Smooth muscle cell (in vitro differentiated cells): ENCODE data around the gene PDSS2. TPM values are rescaled to one million over a fixed set of nuclear protein-coding genes. Genes with fewer than 3 reads are reported as not detected.
"Not testable (repeated sequence)": the region's sequence is repeated elsewhere in the genome, so short reads cannot be mapped to it uniquely, and the experiment has no call there.

Experiments
- DNase-seq: peaks from one replicate; lab custom pipeline; 2025; ENCODE audit not compliant: unreplicated experiment; lab: John Stamatoyannopoulos, UW
- H2AFZ ChIP-seq: fragments of 200-600 bp; sonication (generic); 2 replicates; pipeline ENCODE4 v1.6.0; 2016; ENCODE audit warnings: antibody characterized with exemption, low read depth, mild to moderate bottlenecking
- H3F3A ChIP-seq: fragments of 200-600 bp; sonication (generic); 2 replicates; pipeline ENCODE4 v1.6.0; 2017; ENCODE audit warnings: antibody characterized with exemption, low read depth
- H3K27ac ChIP-seq: fragments of 200-600 bp; sonication (generic); 2 replicates; pipeline ENCODE4 v1.5.1; 2016; ENCODE audit warnings: low read depth, mild to moderate bottlenecking
- H3K27me3 ChIP-seq: fragments of 200-600 bp; sonication (generic); 2 replicates; pipeline ENCODE4 v1.6.1; 2016; ENCODE audit warnings: low read depth, mild to moderate bottlenecking
- H3K36me3 ChIP-seq: fragments of 200-600 bp; sonication (generic); 2 replicates; pipeline ENCODE4 v1.5.1; 2016; ENCODE audit warnings: low read depth
- H3K4me1 ChIP-seq: fragments of 200-600 bp; sonication (generic); 2 replicates; pipeline ENCODE4 v1.5.1; 2016; ENCODE audit warnings: low read depth
- H3K4me2 ChIP-seq: fragments of 200-600 bp; sonication (generic); 2 replicates; pipeline ENCODE4 v1.6.0; 2016; ENCODE audit warnings: mild to moderate bottlenecking
- H3K4me3 ChIP-seq: fragments of 200-600 bp; sonication (generic); 2 replicates; pipeline ENCODE4 v1.5.1; 2016; ENCODE audit warnings: mild to moderate bottlenecking
- H3K79me2 ChIP-seq: fragments of 200-600 bp; sonication (generic); 2 replicates; pipeline ENCODE4 v1.6.0; 2016; ENCODE audit warnings: low read depth, mild to moderate bottlenecking
- H3K9ac ChIP-seq: fragments of 200-600 bp; sonication (generic); 2 replicates; pipeline ENCODE4 v1.6.0; 2016; ENCODE audit warnings: low read depth
- H3K9me3 ChIP-seq: fragments of 200-600 bp; sonication (generic); replicated peaks from 2 replicates; pipeline ENCODE4 v1.5.1; 2016; ENCODE audit warnings: low read depth
- H4K20me1 ChIP-seq: fragments of 200-600 bp; sonication (generic); 2 replicates; pipeline ENCODE4 v1.6.0; 2016; ENCODE audit warnings: low read depth
- CTCF ChIP-seq: fragments of 200-600 bp; sonication (generic); IDR thresholded peaks from 2 replicates; pipeline ENCODE4 v1.5.1; 2017; ENCODE audit warnings: borderline replicate concordance, mild to moderate bottlenecking, antibody characterized with exemption; ENCODE audit not compliant: insufficient read depth, poor library complexity, severe bottlenecking
- WGBS: methylation state at CpG from one replicate; pipeline ENCODE4 v1.1.7; 2016; ENCODE audit warnings: low lambda C conversion rate; 5-methylcytosine and 5-hydroxymethylcytosine counted together
- polyA plus RNA-seq: library from polyadenylated mRNA; unstranded; fragments of >200 nt; fragmentation: Nextera tagmentation; extraction: Ambion mirVana; gene quantifications from 2 replicates; pipeline ENCODE4 v1.2.1, GENCODE V29; 2016
- total RNA-seq: library from RNA; depleted of rRNA; stranded (reverse); fragments of >200 nt; gene quantifications from 2 replicates; pipeline ENCODE4 v1.2.3, GENCODE V29; 2014

Gene PDSS2
- total and polyA plus RNA-seq, 2 experiments from 2014 or later = 12.8 to 15.5 TPM

GRCh38 chr6:107314531-107314939 is 144.8 kb downstream of the PDSS2 start:
- Histone ChIP-seq H3K27me3 (no peaks in the 10 kb centered on the region), H3K4me2 (no peak overlapping the region), H3F3A (no peaks in the 10 kb centered on the region), H3K27ac (no peak overlapping the region), H3K9ac (no peak overlapping the region), H3K36me3 (no peaks in the 10 kb centered on the region), H3K4me3 (no peak overlapping the region), H4K20me1 (peaks cover 4% of the 10 kb centered on the region), H2AFZ (no peak overlapping the region), H3K79me2 (no peaks in the 10 kb centered on the region), H3K4me1 (no peaks in the 10 kb centered on the region), H3K9me3 (no peaks in the 10 kb centered on the region)
- DNase-seq = no peak
- TF ChIP-seq CTCF = no peak
- WGBS = 85% methylated on average over 3 of the region's 3 CpGs

- WGBS = 92% methylated on average over 3 of the region's 3 CpGs
- Histone ChIP-seq H4K20me1 (peaks cover 4% of the 10 kb centered on the region), H2AFZ (no peak overlapping the region), H3K9me3 (no peaks in the 10 kb centered on the region), H3K27me3 (no peaks in the 10 kb centered on the region), H3K9ac (no peak overlapping the region), H3K27ac (no peak overlapping the region), H3K4me2 (no peak overlapping the region), H3K36me3 (no peaks in the 10 kb centered on the region), H3K4me3 (no peak overlapping the region), H3F3A (no peaks in the 10 kb centered on the region), H3K79me2 (no peaks in the 10 kb centered on the region), H3K4me1 (no peaks in the 10 kb centered on the region)
- no peak for DNase-seq
- TF ChIP-seq CTCF = no peak
Observed at GRCh38 chr6:107313776-107314175, 145.6 kb downstream of the PDSS2 start.

DNA sequence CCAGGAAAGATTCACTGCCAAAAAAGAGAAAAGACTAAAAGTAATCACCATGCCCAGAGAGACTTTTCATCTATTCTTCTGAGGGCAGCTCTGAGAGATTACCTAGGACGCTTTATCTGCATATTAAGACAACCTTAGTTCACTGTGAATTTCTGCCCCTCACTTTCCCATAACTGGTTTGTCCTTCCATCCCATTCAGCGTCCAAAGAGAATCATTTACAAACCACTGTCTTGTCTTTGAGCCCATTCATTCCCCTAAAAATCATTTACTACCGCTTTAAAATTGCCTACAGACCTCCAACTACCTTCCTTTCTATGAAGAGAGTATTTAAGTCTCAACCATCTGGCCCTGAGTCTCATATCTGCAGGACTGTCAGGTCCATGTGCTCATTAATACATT is 149.0 kb downstream of the PDSS2 start:
- WGBS = 76% methylated on average over 3 of the region's 3 CpGs
- Histone ChIP-seq H3K4me2 (no peak overlapping the region), H3K27ac (no peak overlapping the region), H3K27me3 (no peaks in the 10 kb centered on the region), H3K4me3 (no peak overlapping the region), H3K36me3 (no peaks in the 10 kb centered on the region), H3K9me3 (no peaks in the 10 kb centered on the region), H4K20me1 (peaks cover 4% of the 10 kb centered on the region), H3F3A (no peaks in the 10 kb centered on the region), H3K9ac (no peak overlapping the region), H3K79me2 (no peaks in the 10 kb centered on the region), H3K4me1 (no peaks in the 10 kb centered on the region), H2AFZ (no peak overlapping the region)
- no peak for DNase-seq
- no peak for TF ChIP-seq CTCF

DNA sequence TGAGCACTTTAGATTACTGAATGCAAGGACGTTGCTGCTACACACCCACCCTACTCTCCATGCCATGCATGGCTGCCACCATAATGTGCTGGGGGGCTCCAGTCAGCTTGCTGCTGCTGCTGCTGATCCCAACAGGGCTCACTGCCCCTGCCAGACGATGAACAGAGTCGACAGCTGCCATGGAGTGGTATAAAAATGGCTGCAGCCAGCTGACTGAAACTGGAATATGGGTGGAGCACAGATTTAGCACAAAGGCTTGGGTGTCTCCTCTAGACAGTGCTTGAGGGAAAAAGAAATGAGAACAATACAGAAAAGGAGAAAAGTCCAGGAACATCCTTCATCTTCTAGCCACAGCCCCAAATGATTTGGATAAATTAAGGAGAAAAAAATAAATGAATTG is 150.7 kb downstream of the PDSS2 start:
- Histone ChIP-seq H3K9ac (no peak overlapping the region), H3K27ac (no peak overlapping the region), H3K79me2 (no peaks in the 10 kb centered on the region), H3K4me2 (no peak overlapping the region), H3K27me3 (no peaks in the 10 kb centered on the region), H3K4me1 (no peaks in the 10 kb centered on the region), H3K4me3 (no peak overlapping the region), H4K20me1 (peaks cover 4% of the 10 kb centered on the region), H3K36me3 (no peaks in the 10 kb centered on the region), H3F3A (no peaks in the 10 kb centered on the region), H2AFZ (no peak overlapping the region), H3K9me3 (no peaks in the 10 kb centered on the region)
- 85% methylated on average over 3 of the region's 3 CpGs for WGBS
- TF ChIP-seq CTCF = no peak
- DNase-seq = no peak

- WGBS = 95% methylated on average over 3 of the region's 3 CpGs
- not testable (repeated sequence) for H4K20me1 ChIP-seq, H3F3A ChIP-seq, H2AFZ ChIP-seq, H3K79me2 ChIP-seq, H3K9me3 ChIP-seq, H3K27me3 ChIP-seq, H3K4me1 ChIP-seq, H3K36me3 ChIP-seq, H3K4me2 ChIP-seq, H3K27ac ChIP-seq, H3K9ac ChIP-seq, H3K4me3 ChIP-seq, DNase-seq
Observed at GRCh38 chr6:107305994-107306393, 153.4 kb downstream of the PDSS2 start.
